ENCODE measurements around the gene STUB1.

STUB1 gene

GRCh38 chr16:657487-657886 lies 22.7 kb upstream of the STUB1 start:
- TF ChIP-seq CTCF (IDR thresholded peaks at IDR 0.05): no peak

GRCh38 chr16:658679-659571 lies 21.3 kb upstream of the STUB1 start:
- peak; percentile 17; the same call in 1 of the 2 replicates for TF ChIP-seq CTCF (IDR thresholded peaks at IDR 0.05)

- TF ChIP-seq CTCF (IDR thresholded peaks at IDR 0.05): no peak
These were observed 20.6 kb upstream of the STUB1 start for GRCh38 chr16:659618-660017.

- no peak for TF ChIP-seq CTCF (IDR thresholded peaks at IDR 0.05)
These were observed 20.1 kb upstream of the STUB1 start for GRCh38 chr16:660132-660458.

- peak; percentile 62 for TF ChIP-seq CTCF (IDR thresholded peaks at IDR 0.05)
These were observed 19.6 kb upstream of the STUB1 start for GRCh38 chr16:660459-661183.

- no peak for TF ChIP-seq CTCF (IDR thresholded peaks at IDR 0.05)
These were observed 18.9 kb upstream of the STUB1 start for GRCh38 chr16:661184-661821.

- no peak for TF ChIP-seq CTCF (IDR thresholded peaks at IDR 0.05)
These were observed 18.1 kb upstream of the STUB1 start for GRCh38 chr16:662095-662494.

Measured in LNCAP (cell line).